OCI-LY7 (cell line): ENCODE results near the gene NOXA1. TPM values are rescaled to one million over a fixed set of nuclear protein-coding genes. Genes with fewer than 3 reads are reported as not detected.
A peak's percentile ranks its signal among the peaks of the same experiment; 100 is the strongest.

Experiments used
- BruUV-seq: library from RNA; stranded (reverse); fragments of 400-500 nt; replicated peaks from 2 replicates; lab custom pipeline; 2021; lab: Mats Ljungman, UMichigan
- CTCF ChIA-PET: fragments of 300-600 bp; sonication (Branson Sonifier 250); formaldehyde crosslinking; loops from one replicate; lab custom pipeline; 2022; ENCODE audit warnings: antibody characterized with exemption; ENCODE audit not compliant: unreplicated experiment; lab: Charles Lee
- POLR2A ChIA-PET: fragments of 300-600 bp; sonication (Branson Sonifier 250); formaldehyde crosslinking; loops from one replicate; lab custom pipeline; 2022; ENCODE audit warnings: antibody characterized with exemption; lab: Charles Lee
- DNase-seq: peaks from one replicate; pipeline ENCODE4 v3.0.0-alpha.2; 2015; ENCODE audit warnings: low spot score
- H2AFZ ChIP-seq: fragments of 200-600 bp; sonication (generic), shearing (Covaris generic); 2 replicates; pipeline ENCODE4 v1.6.1; 2014; ENCODE audit warnings: mild to moderate bottlenecking, antibody characterized with exemption, low read length, moderate library complexity
- H3K27ac ChIP-seq: fragments of 200-600 bp; sonication (generic); 2 replicates; pipeline ENCODE4 v1.5.1; 2014; ENCODE audit warnings: mixed run types, low read depth, mild to moderate bottlenecking, moderate library complexity, low read length, inconsistent platforms; ENCODE audit not compliant: poor library complexity, severe bottlenecking
- H3K36me3 ChIP-seq: fragments of 200-600 bp; sonication (generic); 2 replicates; pipeline ENCODE4 v1.6.1; 2014; ENCODE audit warnings: mild to moderate bottlenecking, antibody characterized with exemption, low read length, moderate library complexity, mixed read lengths; ENCODE audit not compliant: insufficient read depth
- H3K4me1 ChIP-seq: fragments of 200-600 bp; sonication (generic); 2 replicates; pipeline ENCODE4 v1.5.1; 2014; ENCODE audit warnings: mild to moderate bottlenecking, low read length; ENCODE audit not compliant: insufficient read depth, poor library complexity, severe bottlenecking
- H3K4me2 ChIP-seq: fragments of 200-600 bp; sonication (generic); 2 replicates; pipeline ENCODE4 v1.6.1; 2014; ENCODE audit warnings: mild to moderate bottlenecking, low read length
- H3K4me3 ChIP-seq: fragments of 200-600 bp; sonication (generic); 2 replicates; pipeline ENCODE4 v1.5.1; 2014; ENCODE audit warnings: mild to moderate bottlenecking, low read depth, low read length; ENCODE audit not compliant: poor library complexity, severe bottlenecking
- H3K79me2 ChIP-seq: fragments of 200-600 bp; sonication (generic); 2 replicates; pipeline ENCODE4 v1.6.1; 2016; ENCODE audit warnings: low read depth, mild to moderate bottlenecking, low read length, moderate library complexity, mixed read lengths; ENCODE audit not compliant: insufficient read depth
- H3K9me2 ChIP-seq: fragments of 200-600 bp; sonication (generic); 2 replicates; pipeline ENCODE4 v1.6.1; 2016; ENCODE audit warnings: mild to moderate bottlenecking, low read length, mixed read lengths; ENCODE audit not compliant: insufficient read depth
- H3K9me3 ChIP-seq: fragments of 200-600 bp; sonication (generic); 2 replicates; pipeline ENCODE4 v1.6.1; 2014; ENCODE audit warnings: mild to moderate bottlenecking, mixed run types, low read length, mixed read lengths
- H4K20me1 ChIP-seq: fragments of 200-600 bp; sonication (generic); 2 replicates; pipeline ENCODE4 v1.6.1; 2014; ENCODE audit warnings: mild to moderate bottlenecking, antibody characterized with exemption, low read length, moderate library complexity, mixed read lengths; ENCODE audit not compliant: insufficient read depth
- EZH2phosphoT487 ChIP-seq: fragments of 200-600 bp; sonication (generic); IDR thresholded peaks from 2 replicates; pipeline ENCODE4 v1.6.1; 2018; ENCODE audit warnings: low read depth, borderline replicate concordance, mild to moderate bottlenecking, mixed run types, antibody characterized with exemption, low read length, moderate library complexity, mixed read lengths
- intact Hi-C: fragments of 100-400 bp; cut with micrococcal nuclease; formaldehyde crosslinking; loops from one replicate; pipeline ENCODE4 v1.10.0; 2022; ENCODE audit not compliant: unreplicated experiment
- total RNA-seq, 2 experiments: library from RNA; depleted of rRNA in 1 of 2; stranded (reverse); fragments of >200 nt in 1 of 2; shearing (Covaris generic) in 1 of 2; gene quantifications; 2 replicates each; pipeline ENCODE4 v1.2.3, GENCODE V29; 2014 to 2022
- TF ChIP-seq, protein P1 (sequence below): fragments of 200-600 bp; sonication (generic); conservative IDR thresholded peaks from 2 replicates; pipeline ENCODE4 v1.5.1; 2014; ENCODE audit warnings: mild to moderate bottlenecking, antibody characterized with exemption, low read length, moderate library complexity, mixed read lengths

Gene NOXA1
- total RNA-seq, 2 experiments from 2014 or later = not detected

- H3K4me3 ChIP-seq = peak overlapping the region; percentile 77
- H2AFZ ChIP-seq = no peak overlapping the region
Measured at GRCh38 chr9:137457406-137458193, 34.4 kb downstream of the NOXA1 start.

GRCh38 chr9:137458194-137459151, 35.3 kb downstream of the NOXA1 start:
- Histone ChIP-seq H3K36me3 (no peaks in the 10 kb centered on the region), H3K4me3 (peak overlapping the region; percentile 77), H3K4me2 (peak overlapping the region; percentile 93), H3K27ac (no peak overlapping the region), H3K4me1 (peaks cover 44% of the 10 kb centered on the region), H4K20me1 (no peaks in the 10 kb centered on the region), H3K9me2 (no peaks in the 10 kb centered on the region), H3K9me3 (no peaks in the 10 kb centered on the region), H2AFZ (no peak overlapping the region), H3K79me2 (no peaks in the 10 kb centered on the region)
- ChIA-PET POLR2A (no interaction called here), CTCF (no interaction called here)
- DNase-seq = no peak
- TF ChIP-seq, protein P1, sequence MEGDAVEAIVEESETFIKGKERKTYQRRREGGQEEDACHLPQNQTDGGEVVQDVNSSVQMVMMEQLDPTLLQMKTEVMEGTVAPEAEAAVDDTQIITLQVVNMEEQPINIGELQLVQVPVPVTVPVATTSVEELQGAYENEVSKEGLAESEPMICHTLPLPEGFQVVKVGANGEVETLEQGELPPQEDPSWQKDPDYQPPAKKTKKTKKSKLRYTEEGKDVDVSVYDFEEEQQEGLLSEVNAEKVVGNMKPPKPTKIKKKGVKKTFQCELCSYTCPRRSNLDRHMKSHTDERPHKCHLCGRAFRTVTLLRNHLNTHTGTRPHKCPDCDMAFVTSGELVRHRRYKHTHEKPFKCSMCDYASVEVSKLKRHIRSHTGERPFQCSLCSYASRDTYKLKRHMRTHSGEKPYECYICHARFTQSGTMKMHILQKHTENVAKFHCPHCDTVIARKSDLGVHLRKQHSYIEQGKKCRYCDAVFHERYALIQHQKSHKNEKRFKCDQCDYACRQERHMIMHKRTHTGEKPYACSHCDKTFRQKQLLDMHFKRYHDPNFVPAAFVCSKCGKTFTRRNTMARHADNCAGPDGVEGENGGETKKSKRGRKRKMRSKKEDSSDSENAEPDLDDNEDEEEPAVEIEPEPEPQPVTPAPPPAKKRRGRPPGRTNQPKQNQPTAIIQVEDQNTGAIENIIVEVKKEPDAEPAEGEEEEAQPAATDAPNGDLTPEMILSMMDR = no peak
- no peak for TF ChIP-seq EZH2phosphoT487
- BruUV-seq = no TSS peak
- intact Hi-C loops = no loop called here

More at GRCh38 chr9:137457406-137458193, 34.4 kb downstream of the NOXA1 start:
- TF ChIP-seq, protein P1 = no peak
- no peak for TF ChIP-seq EZH2phosphoT487
- H4K20me1 ChIP-seq = no peaks in the 10 kb centered on the region
- intact Hi-C loops = no loop called here
- no peak for DNase-seq
- H3K4me1 ChIP-seq = peaks cover 46% of the 10 kb centered on the region
- CTCF ChIA-PET = no interaction called here
- no peaks in the 10 kb centered on the region for H3K9me2 ChIP-seq
- no peaks in the 10 kb centered on the region for H3K9me3 ChIP-seq
- no TSS peak for BruUV-seq
- peak overlapping the region; percentile 93; the same call in 1 of the 2 replicates for H3K4me2 ChIP-seq
- H3K36me3 ChIP-seq = peaks cover 4% of the 10 kb centered on the region; the same call in 1 of the 2 replicates
- no peaks in the 10 kb centered on the region for H3K79me2 ChIP-seq
- H3K27ac ChIP-seq = no peak overlapping the region
- POLR2A ChIA-PET = no interaction called here
